A673 (cell line): Measurements from ENCODE around the gene MARCHF7.

Experiments
- CTCF ChIP-seq: fragments of 300-800, 200-600 bp; sonication (generic); conservative IDR thresholded peaks from 2 replicates; pipeline ENCODE4 v1.5.1; 2017; ENCODE audit warnings: low read depth, mild to moderate bottlenecking, antibody characterized with exemption, low read length, moderate library complexity, mixed read lengths
- EZH2 ChIP-seq: fragments of 200-600 bp; sonication (generic); IDR thresholded peaks from 2 replicates; pipeline ENCODE4 v1.6.1; 2017; ENCODE audit warnings: borderline replicate concordance, low read depth, mild to moderate bottlenecking, mixed read lengths, antibody characterized with exemption, low read length; ENCODE audit not compliant: poor library complexity, severe bottlenecking

- TF ChIP-seq CTCF = no peak
- no peak for TF ChIP-seq EZH2
Measured at GRCh38 chr2:159716857-159717256, 4.6 kb downstream of the MARCHF7 start.
